ENCODE results near the gene ARL3. TPM values are rescaled to one million over a fixed set of nuclear protein-coding genes. Genes with fewer than 3 reads are reported as not detected.

The ARL3 gene
- total RNA-seq, 1 experiment from 2014 or later = 16.5 TPM

- no peak overlapping the region for H4K5ac ChIP-seq (ENCODE audit: insufficient read length, low read depth, low read length)
- H3K27ac Mint-ChIP-seq = peak overlapping the region in 2 of 3 experiments; percentile 19 to 44; a peak in 2 of 7 replicates
- H3K9me3 Mint-ChIP-seq = peaks cover 0 to 2% of the 10 kb centered on the region in 2 experiments; a peak in 1 of 5 replicates
- no peak for DNase-seq
- no peaks in the 10 kb centered on the region for H4K20me1 ChIP-seq (ENCODE audit: control insufficient read depth, insufficient read depth, insufficient read length)
- H3K9me3 ChIP-seq (ENCODE audit: control insufficient read depth, low read depth, low read length) = no peaks in the 10 kb centered on the region
- no CpG with 5 or more reads among the region's 6 CpGs for WGBS (ENCODE audit: extremely low coverage, insufficient read length, low lambda C conversion rate)
- no peaks in the 10 kb centered on the region for H3K79me1 ChIP-seq (ENCODE audit: insufficient read depth, low read depth, low read length, poor library complexity, severe bottlenecking)
- H3K27ac ChIP-seq (ENCODE audit: insufficient read length, low read depth, low read length) = no peak overlapping the region
- H3T11ph ChIP-seq (ENCODE audit: low read length) = no peak overlapping the region
- H2AK5ac ChIP-seq (ENCODE audit: insufficient read length, low read length) = no peak overlapping the region
- H3K27me3 Mint-ChIP-seq (ENCODE audit: low read depth) = no peaks in the 10 kb centered on the region; the same call in 1 of the 2 replicates
- H2BK20ac ChIP-seq (ENCODE audit: low read depth, low read length, poor library complexity, severe bottlenecking) = no peak overlapping the region
- H2BK15ac ChIP-seq (ENCODE audit: low read depth, low read length) = no peak overlapping the region
- no peaks in the 10 kb centered on the region for H3K79me2 ChIP-seq (ENCODE audit: insufficient read depth, low read length)
- H2AFZ ChIP-seq (ENCODE audit: low read length) = no peak overlapping the region
- peaks cover 0 to 4% (median 0%) of the 10 kb centered on the region in 3 experiments; a peak in 4 of 7 replicates for H3K36me3 Mint-ChIP-seq (ENCODE audit: insufficient read depth in 1 of 3, low read depth in 3 of 3)
- no peak overlapping the region for H4K91ac ChIP-seq (ENCODE audit: insufficient read length, low read depth, low read length)
- H3K56ac ChIP-seq (ENCODE audit: insufficient read length, low read depth, low read length) = no peak overlapping the region
- peaks cover 57 to 62% of the 10 kb centered on the region in 2 experiments for H3K4me1 Mint-ChIP-seq
- H3K4me3 Mint-ChIP-seq = no peak overlapping the region
- H3K23ac ChIP-seq (ENCODE audit: insufficient read length, low read depth, low read length) = no peak overlapping the region
- H3K18ac ChIP-seq (ENCODE audit: insufficient read length, low read depth, low read length) = no peak overlapping the region
- no peak overlapping the region for H3K9ac ChIP-seq (ENCODE audit: extremely low read depth, insufficient read length, low read length)
- H3K4ac ChIP-seq (ENCODE audit: low read depth, low read length) = no peak overlapping the region
- no peak overlapping the region for H3K14ac ChIP-seq (ENCODE audit: insufficient read depth, low read length)
- H3K23me2 ChIP-seq (ENCODE audit: insufficient read length, low read depth, low read length, poor library complexity, severe bottlenecking) = no peaks in the 10 kb centered on the region
- no peaks in the 10 kb centered on the region for H3K27me3 ChIP-seq (ENCODE audit: insufficient read depth, low read length)
- H2BK5ac ChIP-seq (ENCODE audit: insufficient read length, low read length) = no peak overlapping the region
- H3K4me1 ChIP-seq (ENCODE audit: insufficient read depth, low read length) = peaks cover 13% of the 10 kb centered on the region
- H3K4me2 ChIP-seq (ENCODE audit: insufficient read depth, insufficient read length, low read length) = no peak overlapping the region
- no peak overlapping the region for H2BK120ac ChIP-seq (ENCODE audit: low read depth, low read length, poor library complexity, severe bottlenecking)
- TF ChIP-seq CTCF (conservative IDR thresholded peaks at IDR 0.05) = no peak
- H2BK12ac ChIP-seq (ENCODE audit: insufficient read length, low read depth, low read length) = no peak overlapping the region
- no peak overlapping the region for H4K8ac ChIP-seq (replicated peaks; ENCODE audit: insufficient read length, low read depth, low read length)
Observed at GRCh38 chr10:102633287-102633686, 80.9 kb downstream of the ARL3 start.
